Neuronal stem cell (in vitro differentiated cells): ENCODE measurements around the gene KLF7.

Experiments
- DNase-seq: peaks from one replicate; pipeline ENCODE4 v3.0.0-alpha.2; 2013; ENCODE audit warnings: low spot score
- H2AFZ ChIP-seq: one replicate; pipeline ENCODE4 v1.6.1; 2013; ENCODE audit warnings: mild to moderate bottlenecking, low read length, inconsistent platforms
- H2AK5ac ChIP-seq: 2 replicates; pipeline ENCODE4 v1.6.1; 2013; ENCODE audit warnings: low read depth, mild to moderate bottlenecking, inconsistent platforms, low read length, moderate library complexity, mixed read lengths
- H2BK120ac ChIP-seq: 2 replicates; pipeline ENCODE4 v1.6.1; 2013; ENCODE audit warnings: low read depth, mild to moderate bottlenecking, inconsistent platforms, low read length, moderate library complexity, mixed read lengths
- H2BK12ac ChIP-seq: one replicate; pipeline ENCODE4 v1.6.1; 2013; ENCODE audit warnings: low read length, inconsistent platforms
- H2BK15ac ChIP-seq: 2 replicates; pipeline ENCODE4 v1.6.1; 2013; ENCODE audit warnings: mild to moderate bottlenecking, low read length, inconsistent platforms, mixed read lengths
- H2BK5ac ChIP-seq: one replicate; pipeline ENCODE4 v1.6.1; 2013; ENCODE audit warnings: inconsistent platforms, mild to moderate bottlenecking, low read length, moderate library complexity
- H3K14ac ChIP-seq: one replicate; pipeline ENCODE4 v1.6.1; 2013; ENCODE audit warnings: low read length, inconsistent platforms
- H3K18ac ChIP-seq: 2 replicates; pipeline ENCODE4 v1.6.1; 2013; ENCODE audit warnings: low read length, inconsistent platforms
- H3K23ac ChIP-seq: 2 replicates; pipeline ENCODE4 v1.6.1; 2013; ENCODE audit warnings: low read depth, mild to moderate bottlenecking, mixed read lengths, low read length, inconsistent platforms; ENCODE audit not compliant: poor library complexity
- H3K27ac ChIP-seq: replicated peaks from 3 replicates; pipeline ENCODE4 v1.5.1; 2013; ENCODE audit warnings: low read length, inconsistent platforms
- H3K27me3 ChIP-seq, 3 experiments: 2 replicates each; pipeline ENCODE4 v1.6.1; 2013; ENCODE audit warnings: low read length in 3 of 3, mild to moderate bottlenecking in 2 of 3, inconsistent platforms in 1 of 3, low read depth in 1 of 3, mixed read lengths in 1 of 3, moderate library complexity in 1 of 3; ENCODE audit not compliant: control insufficient read depth in 3 of 3, insufficient read depth in 3 of 3
- H3K36me3 ChIP-seq, 2 donors: replicated peaks in 1 of 2; 2 replicates each; pipeline ENCODE4 v1.6.1; 2013; ENCODE audit warnings: low read length in 2 of 2; ENCODE audit not compliant: control insufficient read depth in 2 of 2, insufficient read depth in 2 of 2
- H3K4ac ChIP-seq: 2 replicates; pipeline ENCODE4 v1.6.1; 2013; ENCODE audit warnings: inconsistent platforms, mild to moderate bottlenecking, low read length, moderate library complexity
- H3K4me1 ChIP-seq, 2 donors: 1 replicate in 1 of 2; 2 replicates in 1 of 2; pipeline ENCODE4 v1.6.1; 2013; ENCODE audit warnings: low read length in 2 of 2, low read depth in 1 of 2; ENCODE audit not compliant: control insufficient read depth in 2 of 2, insufficient read depth in 1 of 2
- H3K4me2 ChIP-seq: one replicate; pipeline ENCODE4 v1.6.1; 2013; ENCODE audit warnings: mild to moderate bottlenecking, low read length, inconsistent platforms; ENCODE audit not compliant: insufficient read depth, poor library complexity, severe bottlenecking
- H3K4me3 ChIP-seq, 2 donors: 2 replicates each; pipeline ENCODE4 v1.5.1; 2013; ENCODE audit warnings: low read length in 2 of 2, mild to moderate bottlenecking in 2 of 2, inconsistent platforms in 1 of 2, moderate library complexity in 1 of 2
- H3K79me1 ChIP-seq: one replicate; pipeline ENCODE4 v1.6.1; 2013; ENCODE audit warnings: low read depth, mild to moderate bottlenecking, inconsistent platforms, low read length, moderate library complexity
- H3K9ac ChIP-seq: one replicate; pipeline ENCODE4 v1.6.1; 2013; ENCODE audit warnings: mild to moderate bottlenecking, low read depth, low read length, inconsistent platforms; ENCODE audit not compliant: poor library complexity
- H3K9me3 ChIP-seq, 2 donors: replicated peaks in 1 of 2; 2 replicates each; pipeline versions ENCODE3 to v1.6.1; 2013; ENCODE audit warnings: low read length in 2 of 2, mild to moderate bottlenecking in 2 of 2, inconsistent platforms in 1 of 2, low read depth in 1 of 2, mixed read lengths in 1 of 2, moderate library complexity in 1 of 2; ENCODE audit not compliant: control insufficient read depth in 2 of 2, insufficient read depth in 1 of 2
- H4K8ac ChIP-seq: one replicate; pipeline ENCODE4 v1.6.1; 2013; ENCODE audit warnings: low read depth, mild to moderate bottlenecking, inconsistent platforms, low read length, moderate library complexity
- H4K91ac ChIP-seq: one replicate; pipeline ENCODE4 v1.6.1; 2013; ENCODE audit warnings: low read length, low read depth, mild to moderate bottlenecking, inconsistent platforms; ENCODE audit not compliant: poor library complexity
- WGBS, 2 donors: extraction: QIAGEN DNeasy Blood & Tissue Kit; methylation state at CpG; one replicate each; pipeline ENCODE4 v1.1.7; 2013; ENCODE audit warnings: missing lambda C conversion rate in 2 of 2, mixed read lengths in 1 of 2; ENCODE audit not compliant: insufficient read length in 2 of 2, insufficient replicate concordance in 1 of 2; ENCODE audit errors: extremely low coverage in 2 of 2; 5-methylcytosine and 5-hydroxymethylcytosine counted together

Gene KLF7

DNA sequence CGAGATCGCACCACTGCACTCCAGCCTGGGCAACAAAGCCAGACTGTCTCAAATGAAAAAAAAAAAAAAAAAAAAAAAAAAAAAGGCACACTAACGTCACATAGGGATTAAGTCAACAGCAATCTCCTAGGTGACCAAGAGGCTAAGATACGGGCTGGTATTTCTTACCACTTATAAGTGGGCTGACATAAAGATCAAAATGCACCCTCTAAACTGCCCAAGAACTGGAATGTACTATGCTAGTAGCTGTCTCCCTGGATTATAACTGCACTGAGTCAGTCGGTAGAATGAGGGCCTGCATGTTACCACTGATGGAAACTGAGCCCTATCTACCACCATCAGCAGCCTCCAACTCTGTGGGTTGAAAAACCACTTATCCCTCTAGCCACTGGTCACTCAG lies 80.6 kb downstream of the KLF7 start:
- no peak overlapping the region for H3K27ac ChIP-seq
- H3K9ac ChIP-seq: no peak overlapping the region
- peaks cover 0 to 4% of the 10 kb centered on the region in 2 donors for H3K4me1 ChIP-seq
- DNase-seq: no peak
- no peak overlapping the region for H3K4ac ChIP-seq
- no peaks in the 10 kb centered on the region for H3K9me3 ChIP-seq
- no peak overlapping the region for H2BK12ac ChIP-seq
- H3K36me3 ChIP-seq: peaks cover 3 to 89% of the 10 kb centered on the region in 2 donors
- H2BK15ac ChIP-seq: no peak overlapping the region
- H3K14ac ChIP-seq: no peak overlapping the region
- H2BK5ac ChIP-seq: no peak overlapping the region
- no peak overlapping the region for H3K4me2 ChIP-seq
- no peak overlapping the region for H3K4me3 ChIP-seq
- no peak overlapping the region for H2AK5ac ChIP-seq
- H3K18ac ChIP-seq: no peak overlapping the region
- no peaks in the 10 kb centered on the region for H3K79me1 ChIP-seq
- H2BK120ac ChIP-seq: no peak overlapping the region
- H4K91ac ChIP-seq: no peak overlapping the region
- WGBS, 2 donors: no CpG with 5 or more reads among the region's 5 CpGs
- no peak overlapping the region for H3K23ac ChIP-seq
- no peak overlapping the region for H2AFZ ChIP-seq
- no peaks in the 10 kb centered on the region for H3K27me3 ChIP-seq
- no peak overlapping the region for H4K8ac ChIP-seq

DNA sequence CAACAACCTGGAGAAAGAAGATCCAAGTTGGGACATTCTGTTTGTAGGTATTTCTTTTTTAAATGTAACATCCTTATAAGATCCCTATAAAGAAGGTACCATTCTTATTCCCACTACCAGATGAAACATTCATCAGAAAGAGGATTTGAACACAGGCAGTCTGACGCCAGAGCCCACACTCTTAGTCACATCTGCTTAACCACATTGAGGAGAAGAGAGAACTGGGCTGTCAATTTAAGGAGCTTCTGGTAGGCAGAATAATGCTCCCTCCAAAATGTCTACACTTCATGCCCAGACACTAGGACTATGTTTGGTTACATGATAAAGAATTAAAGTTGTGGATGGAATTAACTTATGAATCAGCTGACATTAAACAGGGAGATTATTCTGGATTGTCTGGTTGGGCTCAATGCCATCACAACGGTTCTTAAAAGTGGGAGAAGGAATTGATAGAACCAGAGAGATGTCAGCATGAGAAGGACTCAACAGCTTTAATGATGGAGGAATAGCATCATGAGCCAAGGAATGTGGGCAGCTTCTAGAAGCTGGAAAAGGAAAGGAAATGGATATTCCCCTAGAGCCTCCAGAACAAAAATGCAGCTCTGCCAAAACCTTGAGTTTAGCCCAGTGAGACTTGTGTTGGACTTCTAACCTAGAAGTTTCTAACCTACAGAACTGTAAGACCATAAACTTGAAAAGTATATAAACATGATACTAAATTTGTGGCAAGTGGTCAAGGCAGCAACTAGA lies 82.2 kb downstream of the KLF7 start:
- Histone ChIP-seq H3K14ac (no peak overlapping the region), H3K36me3 (peaks cover 5 to 97% of the 10 kb centered on the region in 2 donors), H4K91ac (no peak overlapping the region), H2BK120ac (no peak overlapping the region), H3K27ac (no peak overlapping the region), H2AK5ac (no peak overlapping the region), H3K27me3 (no peaks in the 10 kb centered on the region), H3K23ac (no peak overlapping the region), H3K9me3 (no peaks in the 10 kb centered on the region), H2BK15ac (no peak overlapping the region), H3K79me1 (no peaks in the 10 kb centered on the region), H3K9ac (no peak overlapping the region), H3K4ac (no peak overlapping the region), H2BK5ac (no peak overlapping the region), H2BK12ac (no peak overlapping the region), H3K4me2 (no peak overlapping the region), H3K18ac (no peak overlapping the region), H4K8ac (no peak overlapping the region), H3K4me1 (peaks cover 0 to 4% of the 10 kb centered on the region in 2 donors), H3K4me3 (no peak overlapping the region), H2AFZ (no peak overlapping the region)
- no CpG with 5 or more reads among the region's 2 CpGs for WGBS, 2 donors
- DNase-seq: no peak

DNA sequence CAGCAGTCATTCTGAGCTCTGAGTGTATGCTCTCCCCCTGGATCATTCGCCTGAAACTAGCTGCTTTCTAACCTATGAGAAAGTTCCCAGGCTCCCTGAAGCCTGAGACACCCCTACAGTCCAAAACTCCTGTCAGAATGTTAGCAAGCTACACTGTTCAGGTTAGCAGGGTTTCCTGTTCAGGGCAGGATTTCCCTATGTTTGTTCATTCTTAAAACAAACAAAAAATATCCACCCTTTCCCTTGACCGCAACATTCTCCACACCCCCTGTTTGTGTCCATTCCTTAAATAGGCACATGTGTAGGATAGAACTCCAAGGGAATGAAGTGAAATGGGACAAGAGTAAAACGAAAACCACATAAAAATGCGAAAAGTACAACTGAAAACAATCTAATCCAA lies 83.1 kb downstream of the KLF7 start:
- no peak for DNase-seq
- Histone ChIP-seq H3K9ac (no peak overlapping the region), H4K91ac (no peak overlapping the region), H3K4me3 (no peak overlapping the region), H2AK5ac (no peak overlapping the region), H3K36me3 (peaks cover 2 to 98% of the 10 kb centered on the region in 2 donors), H3K4me2 (no peak overlapping the region), H2BK12ac (no peak overlapping the region), H3K27ac (no peak overlapping the region), H3K27me3 (no peaks in the 10 kb centered on the region), H2BK5ac (no peak overlapping the region), H2BK120ac (no peak overlapping the region), H3K79me1 (no peaks in the 10 kb centered on the region), H3K4me1 (peaks cover 0 to 1% of the 10 kb centered on the region in 2 donors), H3K9me3 (no peaks in the 10 kb centered on the region), H3K23ac (no peak overlapping the region), H3K14ac (no peak overlapping the region), H3K18ac (no peak overlapping the region), H3K4ac (no peak overlapping the region), H4K8ac (no peak overlapping the region), H2AFZ (no peak overlapping the region), H2BK15ac (no peak overlapping the region)
- no CpG with 5 or more reads among the region's 4 CpGs for WGBS, 2 donors

DNA sequence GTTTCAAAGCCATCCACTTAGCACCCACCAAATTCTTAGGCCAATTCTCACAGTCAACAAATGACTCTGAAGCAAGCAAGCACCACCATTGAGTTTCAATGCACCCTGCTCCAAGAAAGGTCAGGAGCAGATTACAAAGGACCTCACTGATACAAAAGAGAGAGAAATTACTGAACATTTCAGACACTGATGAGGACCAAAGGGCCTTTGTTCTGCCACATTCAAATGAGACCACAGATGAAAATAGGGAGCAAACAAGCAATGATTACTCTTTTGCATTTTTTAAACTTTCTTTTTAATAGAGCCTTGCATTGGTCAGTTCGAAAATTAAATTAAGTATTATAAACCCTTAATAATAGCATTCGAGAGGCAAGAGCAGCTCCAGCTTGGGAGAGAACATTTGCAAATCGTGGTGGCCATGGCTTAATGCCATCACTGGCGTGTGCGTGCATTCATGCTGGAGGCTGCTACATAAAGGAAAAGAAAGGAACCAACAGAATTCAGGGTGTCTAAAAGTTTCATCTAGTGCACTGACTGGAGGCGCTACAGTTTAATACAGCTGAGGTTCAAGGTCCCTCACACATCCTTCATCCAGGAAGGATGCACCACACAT lies 87.5 kb downstream of the KLF7 start:
- Histone ChIP-seq H2BK12ac (no peak overlapping the region), H3K79me1 (no peaks in the 10 kb centered on the region), H3K14ac (no peak overlapping the region), H2AFZ (no peak overlapping the region), H3K27me3 (no peaks in the 10 kb centered on the region), H3K4ac (no peak overlapping the region), H3K9ac (no peak overlapping the region), H3K23ac (no peak overlapping the region), H2BK120ac (no peak overlapping the region), H4K8ac (no peak overlapping the region), H2AK5ac (no peak overlapping the region), H3K27ac (no peak overlapping the region), H3K9me3 (no peaks in the 10 kb centered on the region), H3K4me2 (no peak overlapping the region), H2BK5ac (no peak overlapping the region), H2BK15ac (no peak overlapping the region), H4K91ac (no peak overlapping the region), H3K4me1 (peaks cover 1 to 15% of the 10 kb centered on the region in 2 donors), H3K36me3 (peaks cover 2 to 67% of the 10 kb centered on the region in 2 donors), H3K4me3 (no peak overlapping the region), H3K18ac (no peak overlapping the region)
- no peak for DNase-seq
- WGBS, 2 donors: no CpG with 5 or more reads among the region's 6 CpGs
